ENCODE results near the gene FKBP8.

DNA sequence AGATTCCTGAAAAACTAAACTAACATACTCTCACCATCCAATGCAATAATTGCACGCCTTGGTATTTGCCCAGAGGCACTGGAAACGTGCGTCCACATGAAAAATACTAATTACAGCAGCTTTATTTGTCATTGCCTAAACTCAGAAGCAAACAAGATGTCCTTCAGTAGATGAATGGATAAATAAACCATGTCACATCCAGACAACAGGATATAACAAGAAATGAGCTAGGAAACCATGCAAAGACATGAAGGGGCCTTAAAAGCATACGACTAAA, 46.5 kb downstream of the FKBP8 start:
- TF ChIP-seq, protein P1, sequence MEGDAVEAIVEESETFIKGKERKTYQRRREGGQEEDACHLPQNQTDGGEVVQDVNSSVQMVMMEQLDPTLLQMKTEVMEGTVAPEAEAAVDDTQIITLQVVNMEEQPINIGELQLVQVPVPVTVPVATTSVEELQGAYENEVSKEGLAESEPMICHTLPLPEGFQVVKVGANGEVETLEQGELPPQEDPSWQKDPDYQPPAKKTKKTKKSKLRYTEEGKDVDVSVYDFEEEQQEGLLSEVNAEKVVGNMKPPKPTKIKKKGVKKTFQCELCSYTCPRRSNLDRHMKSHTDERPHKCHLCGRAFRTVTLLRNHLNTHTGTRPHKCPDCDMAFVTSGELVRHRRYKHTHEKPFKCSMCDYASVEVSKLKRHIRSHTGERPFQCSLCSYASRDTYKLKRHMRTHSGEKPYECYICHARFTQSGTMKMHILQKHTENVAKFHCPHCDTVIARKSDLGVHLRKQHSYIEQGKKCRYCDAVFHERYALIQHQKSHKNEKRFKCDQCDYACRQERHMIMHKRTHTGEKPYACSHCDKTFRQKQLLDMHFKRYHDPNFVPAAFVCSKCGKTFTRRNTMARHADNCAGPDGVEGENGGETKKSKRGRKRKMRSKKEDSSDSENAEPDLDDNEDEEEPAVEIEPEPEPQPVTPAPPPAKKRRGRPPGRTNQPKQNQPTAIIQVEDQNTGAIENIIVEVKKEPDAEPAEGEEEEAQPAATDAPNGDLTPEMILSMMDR (conservative IDR thresholded peaks at IDR 0.05), result no peak
- no peak for TF ChIP-seq EZH2 (IDR thresholded peaks at IDR 0.05; ENCODE audit: low read depth)
